Subcutaneous adipose tissue (tissue), 4 donors: ENCODE results near the gene LRRC59. TPM values are rescaled to one million over a fixed set of nuclear protein-coding genes. Genes with fewer than 3 reads are reported as not detected.

Source experiments
- total RNA-seq, 4 donors: library from RNA; depleted of rRNA; stranded (reverse); fragments of >200 nt; gene quantifications; one replicate each; pipeline ENCODE4 v1.1.0, GENCODE V29; 2016
- TF ChIP-seq, protein P1 (sequence below): fragments of 450-650 bp; IDR thresholded peaks from one replicate; pipeline ENCODE4 v1.5.1; 2016; ENCODE audit warnings: low read depth, mild to moderate bottlenecking, control low read depth, antibody characterized with exemption, moderate library complexity

The LRRC59 gene
- total RNA-seq, 4 donors from 2014 or later: 36.5 to 91.5 (median 38.2) TPM

DNA sequence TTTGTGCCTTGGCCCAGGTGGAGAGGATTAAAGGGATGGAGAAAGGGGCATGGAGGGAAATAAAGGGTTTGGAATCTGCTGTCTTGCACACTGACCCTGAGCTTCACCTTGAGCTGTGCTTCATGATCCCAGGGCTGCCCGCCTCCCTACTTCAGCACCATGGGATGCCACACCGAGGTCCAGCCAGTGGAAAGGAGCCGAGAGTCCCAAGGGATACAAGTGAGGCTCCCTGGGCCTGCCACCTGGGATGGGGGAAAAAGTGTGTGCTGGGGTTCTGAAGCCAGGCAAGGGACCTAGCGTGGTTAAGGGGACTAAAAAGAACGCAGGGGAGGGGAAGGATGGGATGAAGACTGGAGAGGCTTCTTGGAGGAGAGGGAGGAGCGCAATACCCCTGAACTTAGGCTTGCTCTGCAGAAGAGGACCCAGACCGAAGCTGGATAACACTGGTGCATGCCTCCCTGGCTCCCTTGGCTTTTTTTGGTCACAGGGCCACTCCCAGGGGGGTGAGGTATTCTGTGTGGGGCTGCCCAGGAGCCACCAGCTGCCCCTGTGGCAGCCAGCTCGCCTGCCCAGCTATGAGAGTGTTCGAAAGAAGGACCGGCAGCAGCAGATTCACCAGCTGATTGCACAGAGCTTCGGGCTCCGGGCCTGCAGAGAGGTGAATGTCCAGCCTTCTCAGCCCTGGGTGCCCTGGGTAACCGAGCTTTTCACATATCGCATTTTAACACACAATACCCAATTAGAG, 31.5 kb downstream of the LRRC59 start:
- TF ChIP-seq, protein P1, sequence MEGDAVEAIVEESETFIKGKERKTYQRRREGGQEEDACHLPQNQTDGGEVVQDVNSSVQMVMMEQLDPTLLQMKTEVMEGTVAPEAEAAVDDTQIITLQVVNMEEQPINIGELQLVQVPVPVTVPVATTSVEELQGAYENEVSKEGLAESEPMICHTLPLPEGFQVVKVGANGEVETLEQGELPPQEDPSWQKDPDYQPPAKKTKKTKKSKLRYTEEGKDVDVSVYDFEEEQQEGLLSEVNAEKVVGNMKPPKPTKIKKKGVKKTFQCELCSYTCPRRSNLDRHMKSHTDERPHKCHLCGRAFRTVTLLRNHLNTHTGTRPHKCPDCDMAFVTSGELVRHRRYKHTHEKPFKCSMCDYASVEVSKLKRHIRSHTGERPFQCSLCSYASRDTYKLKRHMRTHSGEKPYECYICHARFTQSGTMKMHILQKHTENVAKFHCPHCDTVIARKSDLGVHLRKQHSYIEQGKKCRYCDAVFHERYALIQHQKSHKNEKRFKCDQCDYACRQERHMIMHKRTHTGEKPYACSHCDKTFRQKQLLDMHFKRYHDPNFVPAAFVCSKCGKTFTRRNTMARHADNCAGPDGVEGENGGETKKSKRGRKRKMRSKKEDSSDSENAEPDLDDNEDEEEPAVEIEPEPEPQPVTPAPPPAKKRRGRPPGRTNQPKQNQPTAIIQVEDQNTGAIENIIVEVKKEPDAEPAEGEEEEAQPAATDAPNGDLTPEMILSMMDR: no peak

DNA sequence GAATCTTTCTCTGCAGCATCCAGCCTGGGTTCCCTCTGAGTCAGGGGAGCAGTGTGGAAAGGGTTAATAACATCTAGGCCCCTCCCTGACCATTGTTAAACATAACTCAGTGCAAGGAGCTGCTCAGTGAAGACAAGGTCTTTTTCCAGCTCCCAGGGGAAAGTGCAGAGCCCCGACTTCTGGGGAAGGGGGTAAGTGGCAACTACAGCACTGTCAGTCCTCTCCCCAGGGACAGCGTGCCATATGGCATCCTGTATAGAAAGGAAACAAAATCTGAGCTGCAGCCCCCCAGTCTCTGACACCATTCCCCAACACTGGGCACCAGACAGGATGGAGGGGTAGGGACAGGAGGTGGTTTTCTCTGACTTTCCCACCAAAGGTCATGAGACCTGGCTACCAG, 32.2 kb downstream of the LRRC59 start:
- TF ChIP-seq, protein P1: no peak

DNA sequence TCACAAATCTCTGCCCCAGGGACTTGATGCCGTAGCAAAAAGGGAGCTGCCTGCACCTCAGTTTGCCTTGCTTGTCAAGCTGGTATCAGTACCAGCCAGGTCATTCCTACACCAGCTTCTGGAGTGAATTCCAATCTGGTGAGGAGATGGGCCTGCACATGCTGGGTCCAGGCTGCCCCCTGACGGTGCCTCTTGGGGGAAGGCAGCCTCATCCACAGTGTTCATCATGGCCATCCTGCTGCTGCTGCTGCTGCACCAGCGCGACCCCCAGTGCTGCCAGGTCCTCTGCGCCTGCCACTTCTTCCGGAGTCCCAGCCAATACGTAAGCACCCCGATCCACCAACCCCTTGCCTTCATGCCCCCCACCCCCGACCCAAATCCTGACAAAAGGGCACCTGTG, 32.6 kb downstream of the LRRC59 start:
- TF ChIP-seq, protein P1: no peak

DNA sequence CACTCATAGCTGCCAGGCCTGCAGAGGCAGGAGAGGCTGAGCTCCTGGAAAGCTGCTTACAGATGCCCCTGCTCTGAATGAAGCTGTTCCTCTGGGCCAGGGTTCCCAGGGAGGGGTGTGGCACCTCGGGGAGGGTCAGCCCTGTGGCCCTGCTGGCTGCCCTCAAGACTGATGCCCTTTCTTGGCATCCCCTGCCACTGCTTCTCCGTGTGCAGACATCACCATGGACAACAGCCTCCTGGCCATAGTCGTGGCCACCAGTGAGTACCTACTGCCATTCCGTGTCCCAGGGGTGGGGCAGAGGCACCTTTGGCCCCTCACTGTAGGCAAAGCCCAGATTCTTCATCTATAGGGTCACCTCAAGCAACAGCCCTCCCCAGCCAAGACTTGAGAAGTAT, 33.3 kb downstream of the LRRC59 start:
- TF ChIP-seq, protein P1: no peak

DNA sequence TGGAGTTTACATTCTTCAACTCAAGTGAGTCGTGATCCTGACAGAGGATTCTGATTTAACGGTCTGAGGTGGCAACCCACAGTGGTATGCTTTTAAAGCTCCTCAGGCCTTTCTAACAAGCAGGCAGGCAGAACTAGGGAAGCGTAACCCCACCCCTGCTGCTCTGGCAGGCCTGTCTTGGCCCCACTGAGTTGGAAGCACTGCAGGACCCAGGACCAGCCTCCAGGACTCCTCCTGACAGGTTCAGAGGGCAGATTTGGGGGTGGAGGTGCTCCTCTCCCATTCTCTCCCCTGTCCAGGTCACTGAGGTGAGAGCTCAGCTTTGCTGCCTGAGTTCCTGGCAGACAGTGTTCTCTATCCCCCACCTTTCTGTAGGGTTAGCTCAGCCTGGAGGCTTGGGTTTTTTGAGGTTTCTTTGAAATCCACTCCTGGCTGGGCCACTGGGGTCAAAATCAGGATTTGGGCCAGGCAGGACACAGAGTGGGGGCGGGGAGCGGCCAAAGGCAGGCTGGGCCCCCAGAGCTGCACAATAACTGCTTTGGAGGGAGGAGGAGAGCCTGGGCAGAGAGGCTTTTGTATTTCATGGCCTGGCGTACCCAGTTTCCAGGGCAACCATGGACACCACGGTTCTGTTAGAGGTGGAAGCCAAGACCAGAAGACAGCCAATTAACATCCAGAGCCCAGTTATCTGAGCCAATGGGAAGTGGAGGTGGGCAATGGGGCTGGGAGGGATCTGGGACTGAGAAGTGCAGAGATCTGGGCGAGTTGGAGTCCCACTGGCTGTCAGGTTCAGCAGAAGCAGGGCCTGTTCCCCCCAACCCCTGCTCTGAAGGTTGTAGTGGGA, 33.9 kb downstream of the LRRC59 start:
- TF ChIP-seq, protein P1: no peak

DNA sequence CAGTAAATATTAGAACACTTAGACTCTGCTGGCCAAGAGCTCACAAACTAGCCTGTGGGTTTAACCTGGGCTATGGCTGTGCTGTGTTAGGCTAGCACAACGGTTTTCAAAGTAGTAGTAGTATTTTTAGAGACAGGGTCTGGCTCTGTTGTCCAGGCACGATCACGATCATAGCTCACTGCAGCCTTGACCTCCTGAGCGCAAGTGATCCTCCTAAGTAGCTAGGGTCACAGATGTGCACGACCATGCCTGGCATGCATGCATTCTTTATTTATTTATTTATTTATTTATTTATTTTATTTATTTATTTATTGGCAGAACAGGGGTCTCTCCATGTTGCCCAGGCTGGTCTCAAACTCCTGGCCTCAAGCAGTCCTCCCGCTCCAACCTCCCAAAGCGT, 34.7 kb downstream of the LRRC59 start:
- TF ChIP-seq, protein P1: no peak
